Activated naive CD4-positive, alpha-beta T cell treated with anti-CD3 and anti-CD28 coated beads, Interleukin-2, amount 50 U/mL, for 72 hours (primary cell): ENCODE measurements around the gene CYTH1. TPM values are rescaled to one million over a fixed set of nuclear protein-coding genes. Genes with fewer than 3 reads are reported as not detected.

Source experiments
- ATAC-seq, 2 donors: fragments of 150-1000 bp; cut with Tn5 transposase; 2 replicates each; pipeline ENCODE4 v1.10.0; 2021; ENCODE audit warnings: mild to moderate bottlenecking in 2 of 2, moderate library complexity in 2 of 2
- DNase-seq, 2 donors: peaks; one replicate each; pipeline ENCODE4 v3.0.0; 2021 to 2022; ENCODE audit warnings: low spot score in 2 of 2
- H3K27ac Mint-ChIP-seq, 2 donors: one replicate each; pipeline ENCODE4 v1.8.0; 2022; ENCODE audit warnings: mild to moderate bottlenecking in 2 of 2, mixed read lengths in 2 of 2
- H3K36me3 Mint-ChIP-seq, 2 donors: one replicate each; pipeline ENCODE4 v1.8.0; 2022; ENCODE audit warnings: mixed read lengths in 2 of 2
- H3K9me3 Mint-ChIP-seq, 2 donors: one replicate each; pipeline ENCODE4 v1.8.0; 2022; ENCODE audit warnings: mixed read lengths in 2 of 2
- total RNA-seq, 2 donors: library from RNA; stranded (reverse); gene quantifications; one replicate each; pipeline ENCODE4 v1.2.3, GENCODE V29; 2022

CYTH1 gene
- total RNA-seq, 2 donors from 2014 or later = 82.6 to 148 TPM

- peaks cover 0 to 17% of the 10 kb centered on the region in 2 donors for H3K36me3 Mint-ChIP-seq
- peak overlapping the region; percentile 69 to 83 for H3K27ac Mint-ChIP-seq
- no peak for DNase-seq
- H3K9me3 Mint-ChIP-seq = no peaks in the 10 kb centered on the region
- no peak for ATAC-seq
Observed at GRCh38 chr17:78684026-78684425, 98.0 kb downstream of the CYTH1 start.

- peaks cover 0 to 12% of the 10 kb centered on the region in 2 donors for H3K36me3 Mint-ChIP-seq
- peak in 1 of 2 donors; percentile 29 for ATAC-seq
- H3K27ac Mint-ChIP-seq = peak overlapping the region; percentile 29 to 83
- DNase-seq = no peak
- H3K9me3 Mint-ChIP-seq = no peaks in the 10 kb centered on the region
Observed at GRCh38 chr17:78683408-78683961, 98.6 kb downstream of the CYTH1 start.

- Mint-ChIP-seq H3K27ac (peak overlapping the region; percentile 25 to 83), H3K9me3 (no peaks in the 10 kb centered on the region), H3K36me3 (peaks cover 0 to under 1% of the 10 kb centered on the region in 2 donors)
- no peak for ATAC-seq
- DNase-seq = no peak
Observed at GRCh38 chr17:78682363-78682762, 99.7 kb downstream of the CYTH1 start.

- no peak for DNase-seq
- ATAC-seq = no peak
- Mint-ChIP-seq H3K36me3 (no peaks in the 10 kb centered on the region), H3K9me3 (no peaks in the 10 kb centered on the region), H3K27ac (peak overlapping the region; percentile 10 to 77)
Observed at GRCh38 chr17:78680436-78680835, 101.6 kb downstream of the CYTH1 start.

- Mint-ChIP-seq H3K27ac (peak overlapping the region; percentile 10 to 81), H3K36me3 (no peaks in the 10 kb centered on the region)
- ATAC-seq = no peak
Observed at GRCh38 chr17:78679495-78680395, 102.3 kb downstream of the CYTH1 start.

GRCh38 chr17:78678711-78679110, 103.4 kb downstream of the CYTH1 start:
- Mint-ChIP-seq H3K36me3 (no peaks in the 10 kb centered on the region), H3K27ac (peak overlapping the region; percentile 18 to 81), H3K9me3 (no peaks in the 10 kb centered on the region)
- ATAC-seq = no peak
- DNase-seq = no peak

More at GRCh38 chr17:78679495-78680395, 102.3 kb downstream of the CYTH1 start:
- no peak for DNase-seq
- no peaks in the 10 kb centered on the region for H3K9me3 Mint-ChIP-seq

GRCh38 chr17:78678222-78678557, 103.9 kb downstream of the CYTH1 start:
- DNase-seq = no peak
- H3K36me3 Mint-ChIP-seq = no peaks in the 10 kb centered on the region
- ATAC-seq = no peak
- peak overlapping the region; percentile 18 to 88 for H3K27ac Mint-ChIP-seq
- no peaks in the 10 kb centered on the region for H3K9me3 Mint-ChIP-seq

GRCh38 chr17:78677303-78678221, 104.5 kb downstream of the CYTH1 start:
- no peaks in the 10 kb centered on the region for H3K9me3 Mint-ChIP-seq
- peak in 1 of 2 donors; percentile 79 for ATAC-seq
- H3K27ac Mint-ChIP-seq = peak overlapping the region; percentile 18 to 88
- no peak for DNase-seq
- H3K36me3 Mint-ChIP-seq = no peaks in the 10 kb centered on the region

GRCh38 chr17:78676412-78677302, 105.4 kb downstream of the CYTH1 start:
- Mint-ChIP-seq H3K36me3 (no peaks in the 10 kb centered on the region), H3K27ac (peak overlapping the region; percentile 69 to 81)
- ATAC-seq = no peak

GRCh38 chr17:78675836-78676235, 106.2 kb downstream of the CYTH1 start:
- DNase-seq (no peak), ATAC-seq (no peak)
- no peaks in the 10 kb centered on the region for H3K36me3 Mint-ChIP-seq
- peak overlapping the region; percentile 69 to 81 for H3K27ac Mint-ChIP-seq
- no peaks in the 10 kb centered on the region for H3K9me3 Mint-ChIP-seq

More at GRCh38 chr17:78676412-78677302, 105.4 kb downstream of the CYTH1 start:
- peak in 1 of 2 donors; percentile 45 for DNase-seq
- H3K9me3 Mint-ChIP-seq = no peaks in the 10 kb centered on the region

- no peak for ATAC-seq
- DNase-seq = no peak
- Mint-ChIP-seq H3K27ac (peak overlapping the region; percentile 58 to 69), H3K36me3 (no peaks in the 10 kb centered on the region), H3K9me3 (no peaks in the 10 kb centered on the region)
Observed at GRCh38 chr17:78675316-78675616, 106.8 kb downstream of the CYTH1 start.

- Mint-ChIP-seq H3K9me3 (no peaks in the 10 kb centered on the region), H3K36me3 (no peaks in the 10 kb centered on the region), H3K27ac (no peak overlapping the region)
- DNase-seq = peak in 1 of 2 donors; percentile 48
- ATAC-seq = no peak
Observed at GRCh38 chr17:78674595-78675315, 107.3 kb downstream of the CYTH1 start.

GRCh38 chr17:78674156-78674555, 107.9 kb downstream of the CYTH1 start:
- Mint-ChIP-seq H3K36me3 (no peaks in the 10 kb centered on the region), H3K27ac (peak overlapping the region in 1 of 2 donors; percentile 12), H3K9me3 (no peaks in the 10 kb centered on the region)
- ATAC-seq = no peak
- DNase-seq = peak in 1 of 2 donors; percentile 16

- ATAC-seq (no peak), DNase-seq (no peak)
- Mint-ChIP-seq H3K9me3 (no peaks in the 10 kb centered on the region), H3K27ac (peak overlapping the region in 1 of 2 donors; percentile 6), H3K36me3 (no peaks in the 10 kb centered on the region)
Observed at GRCh38 chr17:78673395-78673794, 108.7 kb downstream of the CYTH1 start.

GRCh38 chr17:78672871-78673371, 109.2 kb downstream of the CYTH1 start:
- ATAC-seq (no peak), DNase-seq (no peak)
- Mint-ChIP-seq H3K9me3 (no peaks in the 10 kb centered on the region), H3K36me3 (no peaks in the 10 kb centered on the region), H3K27ac (peak overlapping the region in 1 of 2 donors; percentile 6)
